ENCODE data around the gene FAM47A.

The FAM47A gene

DNA sequence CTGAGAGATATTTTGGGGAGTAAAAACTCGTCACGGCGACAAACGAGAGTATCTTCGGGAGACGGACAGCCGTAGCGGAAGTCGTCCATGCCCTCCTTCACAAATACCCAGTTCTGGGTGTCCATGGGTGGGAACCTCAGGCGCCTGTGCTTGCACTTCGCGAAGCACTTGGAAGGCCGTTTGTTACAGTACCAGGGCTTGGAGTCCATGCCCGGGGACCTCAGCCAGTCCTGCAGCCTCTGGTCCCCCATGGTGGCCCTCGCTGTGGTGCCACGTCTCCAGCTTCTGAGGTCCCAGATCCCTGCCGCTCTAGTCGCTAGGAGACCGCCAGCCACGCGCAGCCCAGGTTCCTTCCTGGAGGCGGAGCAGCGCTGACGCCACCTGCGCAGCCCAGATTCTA is at the start of gene FAM47A:
FAM47A (minus strand) TSS at position 287 of the 400 bp plus-strand sequence; CDS start at position 251, 36 bp downstream.
- no peak for DNase-seq (ENCODE audit: extremely low read depth in 1 of 2, low read depth in 1 of 2)

DNA sequence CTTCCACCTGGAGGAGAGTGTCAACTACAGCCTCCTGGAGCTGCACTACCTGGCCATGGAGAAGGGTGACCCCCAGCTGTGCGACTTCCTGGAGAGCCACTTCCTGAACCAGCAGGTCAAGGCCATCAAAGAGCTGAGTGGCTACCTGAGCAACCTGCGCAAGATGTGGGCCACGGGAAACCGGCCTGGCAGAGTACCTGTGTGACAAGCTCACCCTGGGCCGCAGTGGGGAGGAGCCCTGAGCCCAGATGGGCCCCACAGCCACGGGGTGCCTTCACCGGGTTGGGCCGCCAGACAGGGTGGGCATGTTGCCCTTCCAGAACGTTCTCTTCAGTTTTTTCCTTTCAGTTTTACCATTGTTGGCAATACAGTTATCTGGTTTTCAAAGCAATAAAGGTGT is 15.2 kb upstream of the FAM47A start:
- no peak for DNase-seq (ENCODE audit: extremely low read depth in 1 of 2, low read depth in 1 of 2)

DNA sequence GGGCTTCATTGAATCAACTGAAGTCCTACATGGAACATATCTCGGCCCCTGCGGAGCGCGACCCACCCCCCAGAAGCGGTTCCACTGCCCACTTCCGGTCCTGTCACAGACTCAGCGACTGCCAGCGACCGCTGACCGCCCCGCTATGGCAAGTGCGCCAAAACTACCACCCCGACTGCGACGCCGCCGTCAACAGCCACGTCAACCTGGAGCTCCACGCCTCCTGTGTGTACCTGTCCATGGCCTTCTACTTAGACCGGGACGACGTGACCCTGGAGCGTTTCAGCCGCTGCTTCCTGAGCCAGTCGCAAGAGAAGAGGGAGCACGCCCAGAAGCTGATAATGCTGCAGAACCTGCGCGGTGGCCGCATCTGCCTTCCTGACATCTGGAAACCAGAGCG is 14.8 kb upstream of the FAM47A start:
- no peak for DNase-seq (ENCODE audit: extremely low read depth in 1 of 2, low read depth in 1 of 2)

DNA sequence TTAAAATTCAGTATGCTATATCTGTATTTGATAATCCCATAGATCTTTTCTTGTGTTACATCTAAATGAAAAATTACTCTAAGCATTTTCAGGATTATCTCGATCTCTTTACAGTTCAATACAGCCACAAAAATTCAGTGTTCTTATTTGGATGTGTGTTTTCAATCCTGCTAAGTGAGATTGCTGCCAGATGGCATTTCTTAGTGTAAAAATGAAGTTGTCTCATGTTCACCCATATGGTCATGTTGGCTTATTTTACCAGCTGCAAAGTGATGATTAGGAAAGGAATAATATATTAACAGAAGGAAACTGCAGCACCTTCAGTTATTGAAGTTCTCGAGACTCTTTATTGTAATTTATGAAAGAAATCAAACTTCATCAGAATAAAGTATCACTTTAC is 12.1 kb upstream of the FAM47A start:
- no peak for DNase-seq (ENCODE audit: extremely low read depth in 1 of 2, low read depth in 1 of 2)

DNA sequence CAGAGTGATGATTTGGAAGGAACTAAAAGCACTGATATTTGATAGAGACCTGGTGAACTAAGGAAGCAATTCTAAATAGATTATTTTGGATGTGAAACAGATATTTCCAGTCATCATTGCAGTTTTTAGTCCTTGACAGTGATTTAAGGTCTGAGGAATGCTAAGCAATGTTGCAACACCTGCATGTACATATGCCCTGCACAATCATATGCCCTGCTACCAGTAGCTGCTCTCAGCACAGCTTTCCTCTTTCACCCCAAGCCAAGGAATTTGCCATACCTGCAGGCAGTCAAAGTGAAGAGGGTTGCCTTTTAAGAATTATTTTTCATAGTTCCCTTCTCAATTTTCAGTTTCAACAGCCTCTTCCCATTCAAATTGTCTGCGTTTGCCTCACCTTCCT is 8.7 kb upstream of the FAM47A start:
- DNase-seq (ENCODE audit: extremely low read depth in 1 of 2, low read depth in 1 of 2): no peak

DNA sequence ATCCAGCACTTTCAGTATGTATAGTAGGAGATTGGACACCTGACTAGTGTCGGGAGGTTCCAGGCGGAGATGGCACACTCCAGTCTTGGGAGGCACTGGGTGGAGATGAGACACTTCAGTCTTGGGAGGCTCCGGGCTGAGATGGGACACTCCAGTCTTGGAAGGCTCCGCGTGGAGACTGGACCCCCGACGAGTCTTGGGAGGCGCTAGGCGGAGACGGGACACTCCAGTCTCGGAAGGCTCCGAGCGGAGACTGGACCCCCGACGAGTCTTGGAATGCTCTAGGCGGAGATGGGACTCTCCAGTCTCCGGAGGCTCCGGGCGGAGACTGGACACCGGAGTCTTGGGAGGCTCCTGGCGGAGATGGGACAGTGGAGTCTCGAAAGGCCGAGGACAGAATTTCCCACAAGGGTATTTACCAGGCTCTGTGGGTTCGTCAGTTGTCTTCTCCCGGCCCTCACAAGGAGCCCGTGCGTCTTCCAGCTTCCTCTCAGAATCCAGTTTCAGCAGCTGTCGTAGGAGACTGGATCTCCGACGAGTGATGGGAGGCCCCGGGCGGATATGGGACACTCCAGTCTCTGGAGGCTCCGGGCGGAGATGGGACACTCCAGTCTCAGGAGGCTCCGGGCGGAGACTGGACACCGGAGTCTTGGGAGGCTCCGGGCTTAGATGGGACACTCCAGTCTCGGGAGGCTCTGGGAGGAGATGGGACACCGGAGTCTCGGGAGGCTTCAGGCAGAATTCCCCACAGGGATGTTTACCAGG is 952 bp downstream of the FAM47A start:
- DNase-seq (ENCODE audit: extremely low read depth in 1 of 2, low read depth in 1 of 2): no peak

DNA sequence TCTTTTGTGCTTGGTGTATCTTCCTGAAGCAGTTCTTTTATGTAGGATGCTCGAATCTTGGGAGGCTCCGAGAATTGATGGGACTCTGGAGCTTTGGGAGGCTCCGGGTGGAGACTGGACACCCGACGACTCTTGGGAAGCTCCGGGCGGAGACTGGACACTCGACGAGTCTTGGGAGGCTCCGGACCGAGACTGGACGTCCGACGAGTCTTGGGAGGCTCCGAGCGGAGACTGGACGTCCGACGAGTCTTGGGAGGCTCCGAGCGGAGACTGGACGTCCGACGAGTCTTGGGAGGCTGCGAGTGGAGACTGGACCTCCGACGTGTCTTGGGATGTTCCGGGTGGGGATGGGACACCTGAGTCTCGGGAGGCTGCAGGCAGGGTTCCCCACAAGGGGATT is 1.6 kb downstream of the FAM47A start:
- DNase-seq (ENCODE audit: extremely low read depth in 1 of 2, low read depth in 1 of 2): no peak

DNA sequence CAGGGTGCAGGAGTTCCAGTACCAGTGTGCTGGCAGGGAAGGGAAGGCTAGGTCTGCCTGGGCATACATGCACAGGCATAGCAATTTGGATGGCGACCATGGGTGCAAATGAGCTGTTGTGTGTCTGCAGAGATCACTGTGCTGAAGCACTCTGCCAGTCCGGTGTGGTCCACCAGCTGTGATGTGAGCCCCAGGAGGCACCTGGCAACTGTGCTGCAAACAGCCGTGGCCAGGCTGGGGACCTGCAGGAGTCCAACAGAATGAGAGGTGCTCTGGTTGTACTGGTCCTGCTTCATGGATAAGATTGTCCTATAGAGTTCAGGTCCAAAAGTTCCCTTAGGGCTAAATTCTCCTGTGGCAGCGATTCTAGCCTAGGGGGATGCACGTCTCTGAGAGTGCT is 6.1 kb downstream of the FAM47A start:
- no peak for DNase-seq (ENCODE audit: extremely low read depth in 1 of 2, low read depth in 1 of 2)

DNA sequence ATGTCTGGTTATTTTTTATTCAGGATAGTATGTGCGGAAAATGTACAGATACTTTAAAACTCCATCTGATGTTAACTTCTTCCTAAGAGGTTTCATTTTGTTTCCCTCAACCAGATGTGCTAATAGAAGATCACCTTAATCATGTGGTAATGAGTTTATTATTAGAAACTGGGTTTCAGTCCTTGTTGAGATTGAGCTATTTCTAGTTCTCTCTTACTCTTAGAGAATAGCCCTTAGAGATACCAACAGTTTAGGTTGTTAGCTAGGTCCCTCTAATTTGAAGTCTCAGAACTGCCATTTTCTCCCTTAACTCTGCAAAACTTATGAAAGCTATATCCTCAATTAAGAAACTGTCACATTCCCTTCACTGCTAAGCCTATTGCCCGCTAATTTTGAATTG is 13.0 kb downstream of the FAM47A start:
- no peak for DNase-seq (ENCODE audit: extremely low read depth in 1 of 2, low read depth in 1 of 2)

DNA sequence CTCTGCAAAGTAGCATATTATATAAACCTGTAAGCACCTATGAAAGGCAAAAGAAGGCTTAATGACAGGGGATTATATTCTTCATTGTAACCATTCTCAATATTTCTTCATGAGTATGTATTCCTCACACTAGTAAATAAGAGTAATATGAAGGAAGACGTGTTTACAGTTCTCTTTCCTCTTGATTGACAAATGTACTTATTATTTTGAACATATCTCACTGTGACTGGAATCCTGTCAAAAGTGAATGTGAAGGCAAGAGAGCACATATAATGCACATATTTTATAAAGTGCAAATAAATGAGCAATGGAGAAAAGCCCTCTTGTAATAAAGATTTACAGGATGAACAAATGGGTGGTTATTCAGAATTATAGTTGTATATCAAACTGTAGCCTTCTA is 19.7 kb downstream of the FAM47A start:
- no peak for DNase-seq (ENCODE audit: extremely low read depth in 1 of 2, low read depth in 1 of 2)

Data from stimulated activated CD8-positive, alpha-beta memory T cell treated with anti-CD3 and anti-CD28 coated beads, Interleukin-7, amount 100 ng/mL, for 48 hours (primary cell).